Amniotic stem cell (primary cell): ENCODE data around the gene AFM.

Experiments
- DNase-seq: peaks from one replicate; lab custom pipeline; 2025; lab: John Stamatoyannopoulos, UW

AFM gene, protein sequence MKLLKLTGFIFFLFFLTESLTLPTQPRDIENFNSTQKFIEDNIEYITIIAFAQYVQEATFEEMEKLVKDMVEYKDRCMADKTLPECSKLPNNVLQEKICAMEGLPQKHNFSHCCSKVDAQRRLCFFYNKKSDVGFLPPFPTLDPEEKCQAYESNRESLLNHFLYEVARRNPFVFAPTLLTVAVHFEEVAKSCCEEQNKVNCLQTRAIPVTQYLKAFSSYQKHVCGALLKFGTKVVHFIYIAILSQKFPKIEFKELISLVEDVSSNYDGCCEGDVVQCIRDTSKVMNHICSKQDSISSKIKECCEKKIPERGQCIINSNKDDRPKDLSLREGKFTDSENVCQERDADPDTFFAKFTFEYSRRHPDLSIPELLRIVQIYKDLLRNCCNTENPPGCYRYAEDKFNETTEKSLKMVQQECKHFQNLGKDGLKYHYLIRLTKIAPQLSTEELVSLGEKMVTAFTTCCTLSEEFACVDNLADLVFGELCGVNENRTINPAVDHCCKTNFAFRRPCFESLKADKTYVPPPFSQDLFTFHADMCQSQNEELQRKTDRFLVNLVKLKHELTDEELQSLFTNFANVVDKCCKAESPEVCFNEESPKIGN

GRCh38 chr4:73481358-73481757 is at the start of gene AFM:
Gene AFM (plus strand): TSS chr4:73481745. CDS start chr4:73481776, 31 bp downstream.
- DNase-seq, result no peak

- no peak for DNase-seq
Measured at GRCh38 chr4:73431813-73432168, 49.8 kb upstream of the AFM start.

DNA sequence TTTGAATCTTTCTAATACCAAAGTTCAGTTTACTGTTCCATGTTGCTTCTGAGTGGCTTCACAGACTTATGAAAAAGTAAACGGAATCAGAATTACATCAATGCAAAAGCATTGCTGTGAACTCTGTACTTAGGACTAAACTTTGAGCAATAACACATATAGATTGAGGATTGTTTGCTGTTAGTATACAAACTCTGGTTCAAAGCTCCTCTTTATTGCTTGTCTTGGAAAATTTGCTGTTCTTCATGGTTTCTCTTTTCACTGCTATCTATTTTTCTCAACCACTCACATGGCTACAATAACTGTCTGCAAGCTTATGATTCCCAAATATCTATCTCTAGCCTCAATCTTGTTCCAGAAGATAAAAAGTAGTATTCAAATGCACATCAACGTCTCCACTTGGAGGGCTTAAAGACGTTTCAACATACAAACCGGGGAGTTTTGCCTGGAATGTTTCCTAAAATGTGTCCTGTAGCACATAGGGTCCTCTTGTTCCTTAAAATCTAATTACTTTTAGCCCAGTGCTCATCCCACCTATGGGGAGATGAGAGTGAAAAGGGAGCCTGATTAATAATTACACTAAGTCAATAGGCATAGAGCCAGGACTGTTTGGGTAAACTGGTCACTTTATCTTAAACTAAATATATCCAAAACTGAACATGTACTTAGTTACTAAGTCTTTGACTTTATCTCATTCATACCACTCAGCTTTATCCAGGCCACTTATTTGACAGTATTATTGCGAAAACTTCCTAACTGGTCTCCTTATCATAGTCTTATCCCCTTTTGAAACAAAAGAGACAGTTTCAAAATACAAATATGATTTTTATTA is 49.2 kb upstream of the AFM start:
- DNase-seq, result no peak

- no peak for DNase-seq
Measured at GRCh38 chr4:73433140-73433539, 48.4 kb upstream of the AFM start.

- DNase-seq, result peak; percentile 0
Measured at GRCh38 chr4:73434311-73434710, 47.2 kb upstream of the AFM start.

GRCh38 chr4:73435984-73436383 is 45.6 kb upstream of the AFM start, which contains the start of gene AFP:
Gene AFP (plus strand): TSS chr4:73436221. CDS start chr4:73436263, 42 bp downstream.
- DNase-seq, result no peak

DNA sequence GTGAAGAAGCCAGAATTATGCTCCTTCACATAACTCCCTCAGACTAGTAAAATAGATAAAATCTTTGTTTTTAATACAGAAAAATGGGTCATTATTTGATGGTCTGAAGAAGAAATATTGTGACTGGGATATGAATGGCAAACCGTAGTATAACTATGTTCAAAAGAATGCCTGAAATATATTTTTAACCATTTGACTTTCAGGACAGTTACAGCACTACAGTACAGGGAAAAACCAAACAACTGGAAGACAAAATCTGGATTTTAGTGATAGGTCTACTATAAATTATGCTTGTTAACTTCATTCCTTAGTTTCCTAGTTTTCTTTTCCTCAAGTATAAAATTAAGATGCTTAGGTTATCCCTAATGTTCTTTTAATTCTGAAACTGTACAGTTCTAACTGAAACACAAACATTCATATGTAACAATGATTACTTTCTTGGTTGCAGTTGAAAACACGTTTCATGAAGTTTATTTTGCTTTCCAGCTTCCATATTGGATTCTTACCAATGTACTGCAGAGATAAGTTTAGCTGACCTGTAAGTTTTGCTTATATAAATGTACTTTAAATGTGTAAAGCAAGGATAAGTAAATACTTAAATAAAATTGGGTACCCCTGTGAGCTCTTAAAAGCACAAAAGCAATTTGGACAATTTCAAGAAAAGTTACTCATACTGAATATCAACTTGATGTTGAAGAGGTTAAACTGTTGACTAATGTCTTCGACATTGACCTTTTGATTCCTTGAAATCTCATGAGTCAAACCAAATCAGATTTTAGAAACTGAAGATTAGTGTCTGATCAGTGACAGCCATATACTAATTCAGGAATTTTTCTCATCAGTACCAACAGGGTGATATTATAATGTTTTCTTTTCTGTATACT is 44.6 kb upstream of the AFM start:
- no peak for DNase-seq

GRCh38 chr4:73437558-73437956 is 44.0 kb upstream of the AFM start:
- DNase-seq, result no peak

DNA sequence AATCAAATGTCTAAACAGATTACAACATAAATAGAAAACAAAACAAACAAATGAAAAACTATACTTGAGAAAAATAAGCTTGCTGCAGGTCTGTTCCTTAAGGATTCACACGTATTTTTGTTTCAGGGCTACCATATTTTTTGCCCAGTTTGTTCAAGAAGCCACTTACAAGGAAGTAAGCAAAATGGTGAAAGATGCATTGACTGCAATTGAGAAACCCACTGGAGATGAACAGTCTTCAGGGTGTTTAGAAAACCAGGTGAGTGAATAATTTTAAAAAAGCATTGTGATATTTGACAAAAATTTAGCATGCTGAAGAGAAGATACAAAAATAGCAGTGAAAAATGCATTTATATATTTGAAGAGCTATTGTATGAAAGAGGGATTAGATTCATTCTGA is 43.5 kb upstream of the AFM start:
- no peak for DNase-seq

DNA sequence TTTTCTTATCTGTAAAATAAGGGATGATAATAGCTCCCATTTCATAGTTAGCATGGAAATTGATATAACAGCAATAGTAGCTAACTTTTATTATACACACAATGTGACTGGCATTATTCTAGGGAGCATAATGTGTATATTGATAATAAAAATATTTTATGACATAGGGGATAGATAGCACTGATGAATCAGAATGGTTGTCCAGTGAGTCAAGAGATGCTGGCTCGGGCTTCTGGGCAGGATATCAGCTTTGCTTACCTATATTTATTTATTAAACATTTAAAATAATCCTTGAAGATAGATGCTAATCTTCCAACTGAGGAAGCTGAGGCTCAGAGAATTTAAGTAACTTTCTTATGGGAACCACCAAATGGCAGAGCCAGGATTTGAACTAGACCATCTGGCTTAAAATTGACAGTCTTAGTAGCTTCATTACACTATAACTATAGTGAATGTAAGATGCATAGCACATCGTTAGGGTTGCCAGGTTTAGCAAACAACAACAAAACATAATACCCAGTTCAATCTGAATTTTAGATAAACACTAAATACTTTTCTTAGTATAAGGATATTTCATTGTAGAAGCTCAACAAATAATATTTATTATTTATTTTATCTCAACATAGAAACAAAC is 42.8 kb upstream of the AFM start:
- no peak for DNase-seq

DNA sequence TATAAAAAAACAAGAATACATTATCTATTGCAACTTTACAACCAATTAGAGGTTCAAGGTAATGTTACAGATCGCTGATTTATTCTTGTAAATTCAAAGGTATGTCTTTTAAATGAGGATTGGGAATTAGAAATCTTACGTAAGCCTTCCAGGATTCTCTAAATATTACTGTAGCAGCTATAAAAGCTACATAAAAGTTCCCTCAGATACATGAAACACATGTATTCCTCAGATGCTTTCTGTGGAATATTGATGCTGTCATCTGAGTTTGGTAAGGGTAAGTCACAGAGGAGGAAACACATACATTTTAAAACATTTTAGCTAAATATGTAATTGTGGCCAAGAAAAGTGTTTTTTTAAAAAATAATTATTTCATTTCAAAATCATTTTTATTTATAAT is 42.1 kb upstream of the AFM start:
- no peak for DNase-seq

DNA sequence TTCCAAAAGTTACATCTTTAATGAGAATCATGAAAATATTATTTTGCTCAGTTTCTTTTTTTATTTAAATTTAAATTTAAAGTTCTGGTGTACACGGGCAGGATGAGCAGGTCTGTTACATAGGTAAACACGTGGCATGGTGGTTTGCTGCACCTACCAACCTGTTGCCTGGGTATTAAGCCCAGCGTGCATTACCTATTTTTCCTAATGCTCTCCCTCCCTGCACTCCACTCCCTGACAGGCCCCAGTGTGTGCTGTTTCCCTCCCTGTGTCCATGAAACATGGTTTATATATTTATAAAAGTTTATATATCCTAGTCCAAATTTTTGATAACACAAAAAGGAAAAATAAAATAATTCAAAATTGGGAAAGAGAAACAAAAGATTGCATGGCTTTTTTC is 41.6 kb upstream of the AFM start:
- DNase-seq, result no peak

GRCh38 chr4:73440653-73441052 is 40.9 kb upstream of the AFM start:
- DNase-seq, result no peak

DNA sequence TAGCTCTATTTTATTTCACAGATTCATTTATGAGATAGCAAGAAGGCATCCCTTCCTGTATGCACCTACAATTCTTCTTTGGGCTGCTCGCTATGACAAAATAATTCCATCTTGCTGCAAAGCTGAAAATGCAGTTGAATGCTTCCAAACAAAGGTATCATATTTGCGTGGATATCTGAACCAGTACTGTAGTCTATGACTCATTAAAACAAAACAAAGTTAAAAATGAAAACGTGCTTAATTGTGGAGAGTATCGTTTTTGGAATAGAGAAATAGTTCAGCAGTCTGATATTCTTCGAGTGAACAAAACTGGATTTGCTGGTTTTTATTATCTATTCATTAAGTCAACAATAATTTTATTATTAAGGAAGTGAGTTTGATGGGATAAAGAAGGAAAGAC is 39.3 kb upstream of the AFM start:
- DNase-seq, result no peak

DNA sequence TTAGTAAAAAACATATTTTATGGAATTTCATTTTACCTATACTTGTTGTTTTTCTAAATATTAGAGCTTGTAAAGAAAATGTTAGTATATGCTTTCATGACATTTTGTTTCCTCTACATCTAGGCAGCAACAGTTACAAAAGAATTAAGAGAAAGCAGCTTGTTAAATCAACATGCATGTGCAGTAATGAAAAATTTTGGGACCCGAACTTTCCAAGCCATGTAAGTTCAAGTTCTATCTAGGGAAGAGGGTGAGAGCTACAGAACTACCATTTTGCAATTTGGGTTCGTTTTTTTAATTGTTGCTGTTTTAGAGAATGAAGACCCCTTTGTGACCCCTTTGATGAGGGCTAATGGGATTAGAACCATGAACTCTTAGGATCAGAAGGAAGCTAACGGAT is 38.3 kb upstream of the AFM start:
- DNase-seq, result no peak

- DNase-seq, result no peak
Measured at GRCh38 chr4:73445383-73446335, 35.9 kb upstream of the AFM start.

DNA sequence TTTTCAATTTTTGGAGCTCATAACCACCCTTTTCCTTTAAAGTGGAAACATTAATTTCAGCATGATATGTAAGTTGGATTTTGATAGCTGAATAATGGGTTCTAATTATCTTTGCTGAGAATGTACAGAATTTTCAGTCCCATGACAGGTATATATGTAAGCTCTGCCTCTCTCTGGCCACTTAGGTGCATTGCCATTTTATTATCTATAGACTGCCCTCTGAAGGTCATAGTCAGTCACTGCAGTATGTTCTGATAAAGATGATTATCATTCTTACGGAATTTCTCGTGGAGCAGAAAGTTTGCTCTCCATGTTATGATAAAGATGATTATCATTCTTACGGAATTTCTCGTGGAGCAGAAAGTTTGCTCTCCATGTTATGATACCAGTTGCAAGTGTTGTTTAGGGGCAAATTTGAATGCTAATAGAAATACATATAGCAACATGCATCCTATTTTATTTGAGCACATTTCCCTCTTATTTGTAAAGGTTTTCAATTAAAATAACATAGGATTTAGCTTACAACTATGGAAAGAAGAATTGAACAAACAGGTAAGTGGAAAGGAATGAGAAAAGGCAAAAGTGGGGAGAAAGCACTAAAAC is 35.1 kb upstream of the AFM start:
- peak; percentile 27 for DNase-seq

- DNase-seq, result no peak
Measured at GRCh38 chr4:73447671-73448070, 33.9 kb upstream of the AFM start.

DNA sequence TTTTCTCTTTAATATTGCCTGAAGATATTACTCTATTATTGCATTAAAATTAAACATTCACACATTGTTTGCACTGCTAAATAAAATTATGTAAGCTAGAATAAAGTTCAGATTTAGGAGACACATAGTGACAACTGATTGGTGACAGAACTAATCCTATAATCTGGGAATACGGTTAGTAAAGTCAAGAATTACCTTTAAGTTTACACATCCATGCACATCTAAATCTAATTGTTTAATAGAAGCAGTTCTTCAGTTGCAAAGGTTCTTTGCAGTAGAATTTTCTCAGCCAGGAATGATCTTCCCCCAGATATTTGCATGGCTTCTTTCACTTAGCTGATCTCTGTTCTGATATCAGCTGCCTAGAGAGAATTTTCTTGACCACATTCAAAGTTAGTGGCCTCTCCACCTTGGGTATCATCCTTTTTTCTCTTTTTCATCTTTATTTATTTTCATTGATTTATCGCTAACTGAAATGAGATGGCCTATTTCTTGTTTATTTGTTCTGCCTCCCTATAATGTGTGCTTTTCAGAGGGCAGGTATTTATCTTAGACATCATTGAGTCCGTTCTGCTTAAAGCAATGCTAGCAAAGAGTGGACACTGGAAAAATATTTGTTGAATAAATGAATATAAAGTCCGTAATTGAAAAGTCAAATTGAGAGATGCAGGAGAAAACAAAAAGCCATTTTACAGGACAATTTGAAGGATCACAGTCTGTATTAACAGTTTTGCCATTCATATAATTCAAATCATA is 32.9 kb upstream of the AFM start:
- DNase-seq, result no peak
